ENCODE data around the gene ABCC11. TPM values are rescaled to one million over a fixed set of nuclear protein-coding genes. Genes with fewer than 3 reads are reported as not detected.

ABCC11 gene
- total and polyA plus RNA-seq, 2 experiments from 2014 or later, result 0.23 to 0.76 TPM

GRCh38 chr16:48282636-48283263 is 35.4 kb upstream of the ABCC11 start:
- H3K27me3 ChIP-seq (replicated peaks; ENCODE audit: insufficient read depth), result no peaks in the 10 kb centered on the region
- no peak overlapping the region for H3K9ac ChIP-seq
- H3K36me3 ChIP-seq (ENCODE audit: low read depth), result peaks cover 31% of the 10 kb centered on the region
- no peak overlapping the region for H2AFZ ChIP-seq
- no peak for TF ChIP-seq EZH2phosphoT487 (IDR thresholded peaks at IDR 0.05; ENCODE audit: insufficient read depth, low read depth)
- no peak for TF ChIP-seq EZH2 (IDR thresholded peaks at IDR 0.05; ENCODE audit: insufficient read depth, poor library complexity, severe bottlenecking)
- peaks cover 35% of the 10 kb centered on the region for H3K79me2 ChIP-seq (ENCODE audit: insufficient read depth)
- H3K4me1 ChIP-seq (ENCODE audit: insufficient read depth), result no peaks in the 10 kb centered on the region
- 66 to 72% methylated on average over 2 of the region's 2 CpGs for WGBS, 2 experiments (ENCODE audit: low coverage in 1 of 2, low lambda C conversion rate in 2 of 2, missing lambda C conversion rate in 2 of 2)
- no peaks in the 10 kb centered on the region for H4K20me1 ChIP-seq (ENCODE audit: insufficient read depth)
- H3K4me2 ChIP-seq (ENCODE audit: unreplicated experiment), result no peak overlapping the region
- no peaks in the 10 kb centered on the region for H3K9me3 ChIP-seq (ENCODE audit: low read depth)
- H3K27ac ChIP-seq, result no peak overlapping the region
- H3F3A ChIP-seq (ENCODE audit: insufficient read depth), result no peaks in the 10 kb centered on the region
- no peak for DNase-seq
- H3K4me3 ChIP-seq, result no peak overlapping the region
- in situ Hi-C loops (cut with MboI), result no loop called here
- H3K9me2 ChIP-seq (ENCODE audit: insufficient read depth), result no peaks in the 10 kb centered on the region

- Histone ChIP-seq H3K79me2 (ENCODE audit: insufficient read depth) (peaks cover 28% of the 10 kb centered on the region), H3K4me3 (no peak overlapping the region), H3K9ac (no peak overlapping the region), H3K9me2 (ENCODE audit: insufficient read depth) (no peaks in the 10 kb centered on the region), H4K20me1 (ENCODE audit: insufficient read depth) (no peaks in the 10 kb centered on the region), H2AFZ (no peak overlapping the region), H3K4me2 (ENCODE audit: unreplicated experiment) (no peak overlapping the region), H3K4me1 (ENCODE audit: insufficient read depth) (no peaks in the 10 kb centered on the region), H3K36me3 (ENCODE audit: low read depth) (peaks cover 25% of the 10 kb centered on the region), H3F3A (ENCODE audit: insufficient read depth) (no peaks in the 10 kb centered on the region), H3K27me3 (replicated peaks; ENCODE audit: insufficient read depth) (no peaks in the 10 kb centered on the region), H3K27ac (no peak overlapping the region), H3K9me3 (ENCODE audit: low read depth) (no peaks in the 10 kb centered on the region)
- no peak for TF ChIP-seq EZH2 (IDR thresholded peaks at IDR 0.05; ENCODE audit: insufficient read depth, poor library complexity, severe bottlenecking)
- TF ChIP-seq EZH2phosphoT487 (IDR thresholded peaks at IDR 0.05; ENCODE audit: insufficient read depth, low read depth), result no peak
- WGBS, 2 experiments (ENCODE audit: low coverage in 1 of 2, low lambda C conversion rate in 2 of 2, missing lambda C conversion rate in 2 of 2), result 98 to 100% methylated on average over 2 of the region's 2 CpGs
- in situ Hi-C loops (cut with MboI), result no loop called here
- no peak for DNase-seq
Observed at GRCh38 chr16:48280546-48280945, 33.2 kb upstream of the ABCC11 start.

GRCh38 chr16:48279199-48279598 is 31.9 kb upstream of the ABCC11 start:
- no peaks in the 10 kb centered on the region for H4K20me1 ChIP-seq (ENCODE audit: insufficient read depth)
- H3K4me2 ChIP-seq (ENCODE audit: unreplicated experiment), result no peak overlapping the region
- peaks cover 25% of the 10 kb centered on the region for H3K79me2 ChIP-seq (ENCODE audit: insufficient read depth)
- no peak overlapping the region for H3K4me3 ChIP-seq
- no peaks in the 10 kb centered on the region for H3K9me2 ChIP-seq (ENCODE audit: insufficient read depth)
- no peaks in the 10 kb centered on the region for H3K27me3 ChIP-seq (replicated peaks; ENCODE audit: insufficient read depth)
- no peak overlapping the region for H3K9ac ChIP-seq
- TF ChIP-seq EZH2phosphoT487 (IDR thresholded peaks at IDR 0.05; ENCODE audit: insufficient read depth, low read depth), result no peak
- TF ChIP-seq EZH2 (IDR thresholded peaks at IDR 0.05; ENCODE audit: insufficient read depth, poor library complexity, severe bottlenecking), result no peak
- no peaks in the 10 kb centered on the region for H3K9me3 ChIP-seq (ENCODE audit: low read depth)
- no peak for DNase-seq
- 93 to 95% methylated on average over 2 of the region's 2 CpGs for WGBS, 2 experiments (ENCODE audit: low coverage in 1 of 2, low lambda C conversion rate in 2 of 2, missing lambda C conversion rate in 2 of 2)
- H2AFZ ChIP-seq, result no peak overlapping the region
- H3K4me1 ChIP-seq (ENCODE audit: insufficient read depth), result no peaks in the 10 kb centered on the region
- H3K36me3 ChIP-seq (ENCODE audit: low read depth), result peaks cover 27% of the 10 kb centered on the region
- H3K27ac ChIP-seq, result no peak overlapping the region
- no peaks in the 10 kb centered on the region for H3F3A ChIP-seq (ENCODE audit: insufficient read depth)
- in situ Hi-C loops (cut with MboI), result no loop called here

GRCh38 chr16:48277158-48277557 is 29.8 kb upstream of the ABCC11 start:
- Histone ChIP-seq H3K4me3 (no peak overlapping the region), H2AFZ (no peak overlapping the region), H3K27me3 (replicated peaks; ENCODE audit: insufficient read depth) (no peaks in the 10 kb centered on the region), H3F3A (ENCODE audit: insufficient read depth) (no peaks in the 10 kb centered on the region), H3K4me2 (ENCODE audit: unreplicated experiment) (no peak overlapping the region), H3K9me3 (ENCODE audit: low read depth) (no peaks in the 10 kb centered on the region), H3K27ac (no peak overlapping the region), H3K9me2 (ENCODE audit: insufficient read depth) (no peaks in the 10 kb centered on the region), H3K36me3 (ENCODE audit: low read depth) (peaks cover 29% of the 10 kb centered on the region), H3K9ac (no peak overlapping the region), H3K79me2 (ENCODE audit: insufficient read depth) (peaks cover 37% of the 10 kb centered on the region; the same call in 1 of the 2 replicates), H3K4me1 (ENCODE audit: insufficient read depth) (no peaks in the 10 kb centered on the region), H4K20me1 (ENCODE audit: insufficient read depth) (no peaks in the 10 kb centered on the region)
- DNase-seq, result no peak
- TF ChIP-seq EZH2phosphoT487 (IDR thresholded peaks at IDR 0.05; ENCODE audit: insufficient read depth, low read depth), result no peak
- no peak for TF ChIP-seq EZH2 (IDR thresholded peaks at IDR 0.05; ENCODE audit: insufficient read depth, poor library complexity, severe bottlenecking)
- in situ Hi-C loops (cut with MboI), result no loop called here
- WGBS, 2 experiments (ENCODE audit: low coverage in 1 of 2, low lambda C conversion rate in 2 of 2, missing lambda C conversion rate in 2 of 2), result 92 to 95% methylated on average over 5 of the region's 5 CpGs
